Aorta (tissue), 5 donors: ENCODE measurements around the gene ANO9. TPM values are rescaled to one million over a fixed set of nuclear protein-coding genes. Genes with fewer than 3 reads are reported as not detected.
"Not testable (repeated sequence)": the region's sequence is repeated elsewhere in the genome, so short reads cannot be mapped to it uniquely, and the experiment has no call there.

Experiments used
- ATAC-seq: fragments of 200-7000 bp; cut with Tn5 transposase; one replicate; pipeline ENCODE4 v1.9.1; 2022; ENCODE audit warnings: moderate library complexity; ENCODE audit not compliant: low FRiP score
- DNase-seq, 2 donors: peaks; one replicate each; pipeline ENCODE4 v3.0.0-alpha.2; 2020
- H3K27ac ChIP-seq, 2 donors: one replicate each; pipeline ENCODE4 v1.5.1; 2013; ENCODE audit warnings: low read length in 2 of 2, mild to moderate bottlenecking in 2 of 2, moderate library complexity in 2 of 2, control low read depth in 1 of 2, inconsistent platforms in 1 of 2, low read depth in 1 of 2
- H3K27me3 ChIP-seq, 2 donors: one replicate each; pipeline ENCODE4 v1.6.1; 2013; ENCODE audit warnings: control low read depth in 1 of 2, low read length in 1 of 2, mild to moderate bottlenecking in 1 of 2, moderate library complexity in 1 of 2; ENCODE audit not compliant: insufficient read depth in 2 of 2, control insufficient read depth in 1 of 2
- H3K36me3 ChIP-seq, 2 donors: one replicate each; pipeline ENCODE4 v1.6.1; 2013; ENCODE audit warnings: control low read depth in 1 of 2, low read length in 1 of 2, mild to moderate bottlenecking in 1 of 2; ENCODE audit not compliant: insufficient read depth in 2 of 2, control insufficient read depth in 1 of 2
- H3K4me1 ChIP-seq, 2 donors: one replicate each; pipeline ENCODE4 v1.6.1; 2013; ENCODE audit warnings: low read length in 2 of 2, control low read depth in 1 of 2, mild to moderate bottlenecking in 1 of 2, moderate library complexity in 1 of 2; ENCODE audit not compliant: insufficient read depth in 2 of 2, control insufficient read depth in 1 of 2
- H3K4me3 ChIP-seq, 2 donors: one replicate each; pipeline ENCODE4 v1.5.1; 2013; ENCODE audit warnings: low read length in 2 of 2, control low read depth in 1 of 2, mild to moderate bottlenecking in 1 of 2
- H3K9me3 ChIP-seq: one replicate; pipeline ENCODE4 v1.6.1; 2013; ENCODE audit warnings: mild to moderate bottlenecking, low read length; ENCODE audit not compliant: control insufficient read depth
- WGBS, 2 donors: extraction: QIAGEN DNeasy Blood & Tissue Kit; methylation state at CpG; one replicate each; pipeline ENCODE4 v1.1.7; 2013; 5-methylcytosine and 5-hydroxymethylcytosine counted together
- intact Hi-C, 2 donors: fragments of 100-400 bp; cut with DNase I; formaldehyde crosslinking; loops; one replicate each; pipeline versions ENCODE4 v1.14.2 to v1.15.0; 2022
- polyA plus RNA-seq, 2 donors: library from polyadenylated mRNA; stranded (reverse); fragments of 200-250 nt; gene quantifications; one replicate each; pipeline ENCODE4 v1.2.3, GENCODE V29; 2013
- total RNA-seq, 2 donors: library from RNA; stranded (reverse); fragmentation: NEBNext Ultra II Directional; extraction: Animal tissue kit (Norgen Biotek cat#: 25700); gene quantifications; one replicate each; pipeline ENCODE4 v1.2.1, GENCODE V29; 2021
- donor health status: healthy with polysubstance abuse.
- donor health status: Bipolar disorder and iron deficiency.
- donor health status: DM: no; HTN: no; CAD: no.
- donor health status: DM: no; HTN: no; CAD: no.
- donor health status: DM: yes; HTN: yes; CAD: no.

The ANO9 gene
- total and polyA plus RNA-seq, 4 donors = 0.41 to 8.1 (median 2.0) TPM

DNA sequence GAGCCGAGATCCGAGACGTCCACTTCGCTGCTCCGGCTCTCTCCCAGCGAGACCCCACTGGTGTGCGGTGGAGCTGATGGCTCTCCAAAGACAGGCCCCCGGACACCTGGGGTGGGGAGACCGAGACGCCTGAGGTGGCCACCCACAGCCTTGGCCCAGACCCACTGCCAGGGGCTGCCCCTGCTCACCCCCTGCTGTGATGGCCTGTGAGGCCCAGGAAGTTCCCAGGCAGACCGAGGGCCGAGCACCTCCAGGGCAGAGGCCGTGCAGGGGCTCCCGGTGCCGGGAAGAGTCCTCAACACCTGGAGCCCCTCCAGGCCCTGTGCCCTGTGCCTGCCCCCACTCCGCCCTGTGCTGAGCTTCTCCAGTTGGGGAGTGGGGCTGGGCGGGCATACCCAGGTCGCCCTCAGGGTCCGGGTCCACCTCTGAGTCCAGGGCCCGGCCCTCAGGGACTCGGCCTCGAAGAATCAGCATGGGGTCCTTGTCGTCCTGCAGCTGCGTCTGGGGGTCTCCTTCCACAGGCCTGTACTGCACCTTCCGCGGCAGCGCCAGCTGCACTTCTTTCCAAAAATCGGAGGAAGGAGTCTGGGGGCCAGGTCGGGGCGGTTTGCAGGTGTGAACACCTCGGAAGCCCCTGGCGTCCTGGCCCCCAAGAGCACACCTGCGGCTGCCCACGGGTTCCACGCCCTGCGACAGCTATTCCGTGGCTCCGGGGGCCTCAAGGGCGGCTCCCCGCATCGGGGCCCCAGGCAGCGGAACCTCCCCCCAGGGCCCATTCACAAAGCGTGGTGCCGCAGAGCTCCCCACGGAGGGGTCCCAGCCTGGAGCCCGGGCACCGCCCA is 35.6 kb downstream of the ANO9 start:
- peak overlapping the region; percentile 6 to 45 for H3K4me3 ChIP-seq
- 78 to 79% methylated on average over 46 to 47 of the region's 47 CpGs for WGBS, 2 donors
- H3K27me3 ChIP-seq = no peaks in the 10 kb centered on the region
- H3K9me3 ChIP-seq = no peaks in the 10 kb centered on the region
- peak; percentile 21 for ATAC-seq
- H3K27ac ChIP-seq = no peak overlapping the region
- peak in 1 of 2 donors; percentile 55 for DNase-seq
- no peaks in the 10 kb centered on the region for H3K4me1 ChIP-seq
- H3K36me3 ChIP-seq = no peaks in the 10 kb centered on the region
- intact Hi-C loops = no loop called here

DNA sequence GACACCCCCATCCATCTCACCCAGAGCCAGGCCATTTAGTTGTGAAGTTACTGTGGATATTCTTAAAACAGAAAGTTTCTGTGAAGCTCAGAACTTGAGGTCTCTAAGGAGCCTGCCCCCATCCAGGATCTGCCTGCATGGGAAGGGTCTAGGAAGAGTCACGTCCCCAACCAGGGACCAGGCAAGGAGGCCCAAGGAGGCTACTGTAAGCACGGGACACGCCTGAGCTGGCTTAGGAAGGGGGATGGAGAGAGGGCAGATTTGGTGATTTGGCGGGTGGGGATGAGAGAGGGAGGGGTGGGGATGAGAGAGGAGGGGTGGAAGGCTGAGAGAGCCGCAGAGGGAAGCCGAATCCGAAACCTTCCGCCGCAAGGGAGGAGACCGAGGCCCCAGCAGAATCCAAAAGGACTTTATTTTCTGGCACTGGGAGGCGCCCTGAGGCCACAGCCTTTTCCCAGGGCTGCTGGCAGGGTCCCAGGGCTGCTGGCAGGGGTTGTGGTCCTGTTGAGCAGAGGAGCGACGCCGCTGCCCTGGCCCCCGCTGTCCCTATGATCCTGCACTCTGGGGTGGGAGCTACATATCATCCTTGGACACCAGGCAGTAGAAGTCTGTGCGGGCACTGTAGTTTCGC is 36.4 kb downstream of the ANO9 start:
- no peaks in the 10 kb centered on the region for H3K9me3 ChIP-seq
- DNase-seq (peak in 1 of 2 donors; percentile 60), ATAC-seq (peak; percentile 2)
- no peak overlapping the region for H3K27ac ChIP-seq
- 54 to 65% methylated on average over 17 of the region's 17 CpGs for WGBS, 2 donors
- no peaks in the 10 kb centered on the region for H3K4me1 ChIP-seq
- H3K27me3 ChIP-seq = no peaks in the 10 kb centered on the region
- H3K36me3 ChIP-seq = no peaks in the 10 kb centered on the region
- intact Hi-C loops = no loop called here
- H3K4me3 ChIP-seq = no peak overlapping the region

GRCh38 chr11:404551-405264 is 37.1 kb downstream of the ANO9 start:
- WGBS, 2 donors = 92 to 94% methylated on average over 14 of the region's 14 CpGs
- ATAC-seq (no peak), DNase-seq (peak in 1 of 2 donors; percentile 46)
- no peaks in the 10 kb centered on the region for H3K9me3 ChIP-seq
- intact Hi-C loops = no loop called here
- no peaks in the 10 kb centered on the region for H3K4me1 ChIP-seq
- no peaks in the 10 kb centered on the region for H3K27me3 ChIP-seq
- no peak overlapping the region for H3K4me3 ChIP-seq
- H3K36me3 ChIP-seq = no peaks in the 10 kb centered on the region
- no peak overlapping the region for H3K27ac ChIP-seq

DNA sequence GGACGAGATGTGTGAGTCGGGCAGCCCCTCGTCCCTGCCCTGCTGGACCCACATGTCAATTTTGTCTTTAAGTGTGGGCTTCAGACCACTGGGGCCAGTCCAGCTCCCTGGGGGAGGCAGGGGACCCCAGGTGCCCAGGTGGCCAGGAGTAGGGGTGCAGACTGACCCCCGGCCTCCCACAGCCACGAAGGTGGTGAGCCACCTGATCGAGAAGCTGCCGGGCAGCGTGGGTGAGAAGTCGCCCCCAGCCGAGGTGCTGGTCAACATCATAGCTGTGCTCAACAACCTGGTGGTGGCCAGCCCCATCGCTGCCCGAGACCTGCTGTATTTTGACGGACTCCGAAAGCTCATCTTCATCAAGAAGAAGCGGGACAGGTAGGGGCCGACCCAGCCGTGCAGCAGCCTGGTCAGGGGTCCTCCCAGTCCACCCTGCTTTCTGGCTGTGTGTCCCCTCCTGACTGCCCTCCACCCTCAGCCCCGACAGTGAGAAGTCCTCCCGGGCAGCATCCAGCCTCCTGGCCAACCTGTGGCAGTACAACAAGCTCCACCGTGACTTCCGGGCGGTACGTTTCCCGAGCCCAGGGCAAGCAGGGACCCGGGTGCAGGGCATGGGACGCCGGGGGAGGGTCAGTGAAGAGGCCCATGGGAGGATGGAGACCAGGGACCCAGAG is 37.9 kb downstream of the ANO9 start:
- no peak for ATAC-seq

GRCh38 chr11:403021-403760 is 38.6 kb downstream of the ANO9 start:
- Histone ChIP-seq H3K4me1 (no peaks in the 10 kb centered on the region), H3K4me3 (no peak overlapping the region), H3K27me3 (no peaks in the 10 kb centered on the region), H3K36me3 (no peaks in the 10 kb centered on the region), H3K27ac (no peak overlapping the region), H3K9me3 (no peaks in the 10 kb centered on the region)
- no peak for ATAC-seq
- 76 to 93% methylated on average over 40 to 55 of the region's 55 CpGs for WGBS, 2 donors
- peak in 1 of 2 donors; percentile 49 for DNase-seq
- intact Hi-C loops = no loop called here

More for the DNA sequence above, 37.9 kb downstream of the ANO9 start:
- Histone ChIP-seq H3K27ac (no peak overlapping the region), H3K4me1 (no peaks in the 10 kb centered on the region), H3K36me3 (no peaks in the 10 kb centered on the region), H3K4me3 (no peak overlapping the region), H3K9me3 (no peaks in the 10 kb centered on the region), H3K27me3 (no peaks in the 10 kb centered on the region)
- intact Hi-C loops = no loop called here
- WGBS, 2 donors = 92% methylated on average over 27 of the region's 27 CpGs
- peak in 1 of 2 donors; percentile 59 for DNase-seq

GRCh38 chr11:401196-401595 is 40.6 kb downstream of the ANO9 start:
- H3K4me3 ChIP-seq, ATAC-seq, H3K27me3 ChIP-seq, DNase-seq, H3K27ac ChIP-seq, intact Hi-C loops, H3K9me3 ChIP-seq, H3K36me3 ChIP-seq, H3K4me1 ChIP-seq: not testable (repeated sequence)
- WGBS, 2 donors = 97% methylated on average over 50 of the region's 52 CpGs; no CpG with 5 or more reads in 1 of the 2 donors

- ATAC-seq (no peak), DNase-seq (peak in 1 of 2 donors; percentile 44)
- no peaks in the 10 kb centered on the region for H3K9me3 ChIP-seq
- intact Hi-C loops = no loop called here
- H3K4me1 ChIP-seq = no peaks in the 10 kb centered on the region
- H3K27ac ChIP-seq = no peak overlapping the region
- no peak overlapping the region for H3K4me3 ChIP-seq
- no peaks in the 10 kb centered on the region for H3K36me3 ChIP-seq
- 54 to 82% methylated on average over 29 to 50 of the region's 50 CpGs for WGBS, 2 donors
- no peaks in the 10 kb centered on the region for H3K27me3 ChIP-seq
These were observed 41.5 kb downstream of the ANO9 start for GRCh38 chr11:400241-400689.

DNA sequence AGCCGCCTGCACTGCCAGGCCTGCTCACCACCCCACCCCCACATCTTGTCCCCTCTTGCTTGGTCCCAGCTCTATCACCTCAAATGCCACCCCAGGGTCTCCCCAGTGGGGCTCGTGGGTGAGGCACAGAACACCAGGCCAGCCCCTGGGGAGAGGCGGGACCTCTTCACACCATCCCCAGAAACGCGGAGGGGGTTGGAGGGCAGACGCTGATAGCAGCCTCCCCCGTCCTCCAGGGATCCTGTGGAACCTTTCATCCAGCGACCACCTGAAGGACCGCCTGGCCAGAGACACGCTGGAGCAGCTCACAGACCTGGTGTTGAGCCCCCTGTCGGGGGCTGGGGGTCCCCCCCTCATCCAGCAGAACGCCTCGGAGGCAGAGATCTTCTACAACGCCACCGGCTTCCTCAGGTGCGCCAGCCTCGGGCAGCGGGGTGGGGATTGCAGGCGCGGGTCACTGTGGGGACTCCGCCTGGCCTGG is 42.0 kb downstream of the ANO9 start:
- Histone ChIP-seq H3K4me3 (no peak overlapping the region), H3K36me3 (no peaks in the 10 kb centered on the region), H3K27me3 (no peaks in the 10 kb centered on the region), H3K4me1 (no peaks in the 10 kb centered on the region), H3K27ac (no peak overlapping the region), H3K9me3 (no peaks in the 10 kb centered on the region)
- intact Hi-C loops = no loop called here
- peak in 1 of 2 donors; percentile 40 for DNase-seq
- 50 to 87% methylated on average over 21 of the region's 21 CpGs for WGBS, 2 donors
- ATAC-seq = no peak
